GM04503 (cell line): ENCODE data around the gene PLBD1.

Experiments used
- DNase-seq: peaks from one replicate; pipeline ENCODE4 v3.0.0-alpha.2; 2012; ENCODE audit warnings: low read depth

The PLBD1 gene

DNA sequence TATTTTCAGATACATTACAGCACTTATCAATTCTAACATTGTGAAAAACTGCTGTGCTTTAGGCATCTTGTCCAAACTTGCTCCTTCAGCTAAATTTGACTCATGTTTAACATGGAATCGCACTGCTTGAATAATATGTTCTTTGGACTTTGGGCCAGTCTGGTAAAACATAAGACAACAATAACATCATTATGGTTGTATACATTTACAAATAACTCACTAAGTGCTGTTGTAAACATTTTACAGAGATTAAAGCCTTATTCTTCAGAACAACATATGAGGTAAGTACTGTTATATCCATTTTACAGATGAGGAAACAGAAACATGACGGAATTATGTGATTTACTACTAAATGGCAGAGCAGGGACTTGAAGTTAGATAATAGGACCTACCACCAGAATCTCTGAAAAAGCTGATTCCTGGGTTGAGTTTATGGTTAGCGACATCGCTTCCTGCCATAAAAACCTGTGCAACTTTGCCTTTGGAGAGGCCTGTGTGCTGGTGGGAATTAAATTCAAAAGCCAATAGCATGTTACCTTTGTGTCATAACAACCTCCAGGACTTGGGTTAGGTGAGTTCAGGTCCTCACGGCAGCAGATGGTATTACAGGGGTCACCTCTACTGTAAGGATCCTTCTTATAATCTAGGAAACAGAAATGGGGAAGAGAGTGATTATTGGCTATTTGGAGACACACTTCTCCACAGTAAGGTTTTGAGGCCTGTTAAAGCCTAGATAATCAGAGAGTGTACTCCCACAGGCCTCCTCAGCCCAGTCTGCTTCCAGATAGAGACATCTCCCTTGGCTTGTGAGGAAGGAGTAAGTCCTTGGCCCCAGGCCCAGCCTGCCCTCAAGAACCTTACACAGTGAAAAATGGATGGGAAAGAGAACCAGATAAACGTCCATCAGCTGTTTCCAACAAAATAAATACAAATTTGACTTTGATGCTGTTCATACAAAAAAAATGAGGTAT is 61.8 kb downstream of the PLBD1 start:
- DNase-seq = no peak

DNA sequence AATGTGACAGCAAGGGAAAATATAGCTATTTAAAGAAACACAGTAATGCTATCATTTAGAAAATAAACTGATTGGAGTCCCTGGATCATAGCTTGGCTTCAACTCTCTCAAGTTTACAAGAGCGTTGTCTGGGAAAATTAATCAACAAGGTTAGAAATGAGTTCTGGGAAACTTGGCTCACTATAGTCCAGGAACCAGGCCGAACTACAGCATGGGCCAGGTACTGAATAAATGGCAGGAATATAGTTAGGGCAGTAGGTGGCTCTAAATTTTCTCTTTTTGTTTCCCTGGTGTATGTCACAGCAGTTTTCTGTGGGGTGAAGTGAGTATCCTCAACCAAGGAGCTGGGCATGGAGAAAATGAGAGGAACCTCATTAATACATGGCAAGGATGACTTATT is 72.4 kb downstream of the PLBD1 start:
- DNase-seq = no peak

DNA sequence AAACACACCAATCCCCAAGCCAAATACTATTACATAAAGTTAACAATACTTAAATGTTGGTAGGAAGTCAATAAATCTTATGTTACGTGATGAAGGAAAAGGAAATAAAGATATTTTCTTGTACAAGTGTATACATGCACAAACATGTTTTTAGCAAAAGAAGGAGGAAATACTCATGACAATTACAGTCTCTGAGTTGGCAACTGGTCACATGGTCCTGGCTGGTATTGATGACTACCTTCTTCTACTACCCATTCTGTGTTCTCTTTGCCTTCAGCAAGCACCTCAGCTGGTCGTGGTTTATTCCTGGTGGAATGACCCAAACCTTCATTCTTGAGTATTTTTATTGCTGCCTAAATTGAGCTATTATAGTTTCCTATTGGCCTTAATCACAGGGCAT is 84.8 kb downstream of the PLBD1 start:
- DNase-seq = no peak

DNA sequence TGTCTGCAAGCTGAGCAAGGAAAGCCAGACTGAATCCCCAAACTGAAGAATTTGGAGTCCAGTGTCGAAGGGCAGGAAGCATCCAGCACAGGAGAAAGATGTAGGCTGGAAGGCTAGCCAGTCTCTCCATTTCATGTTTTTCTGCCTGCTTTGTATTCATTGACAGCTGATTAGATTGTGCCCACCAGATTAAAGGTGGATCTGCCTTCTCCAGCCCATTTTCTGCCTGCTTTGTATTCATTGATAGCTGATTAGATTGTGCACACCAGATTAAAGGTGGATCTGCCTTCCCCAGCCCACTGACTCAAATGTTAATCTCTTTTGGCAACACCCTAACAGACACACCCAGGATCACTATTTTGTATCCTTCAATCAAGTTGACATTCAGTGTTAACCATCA is 85.3 kb downstream of the PLBD1 start:
- no peak for DNase-seq

DNA sequence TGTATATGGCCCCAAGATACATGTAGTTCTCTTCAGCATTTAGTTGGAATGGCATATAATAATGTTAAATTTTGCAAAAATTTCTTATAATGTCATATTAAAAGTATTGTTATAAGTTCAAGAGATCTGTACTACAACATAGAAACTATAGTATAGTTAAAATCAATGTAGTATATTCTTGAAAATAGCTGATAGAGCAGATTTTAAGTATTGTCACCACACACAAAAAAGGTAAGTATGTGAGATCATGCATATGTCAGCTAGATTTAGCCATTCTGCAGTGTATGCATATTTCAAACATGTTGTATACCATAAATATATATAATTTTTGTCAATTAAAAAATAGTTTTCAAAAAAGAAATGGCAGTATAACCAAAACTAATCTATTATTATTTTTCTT is 86.5 kb downstream of the PLBD1 start:
- no peak for DNase-seq

DNA sequence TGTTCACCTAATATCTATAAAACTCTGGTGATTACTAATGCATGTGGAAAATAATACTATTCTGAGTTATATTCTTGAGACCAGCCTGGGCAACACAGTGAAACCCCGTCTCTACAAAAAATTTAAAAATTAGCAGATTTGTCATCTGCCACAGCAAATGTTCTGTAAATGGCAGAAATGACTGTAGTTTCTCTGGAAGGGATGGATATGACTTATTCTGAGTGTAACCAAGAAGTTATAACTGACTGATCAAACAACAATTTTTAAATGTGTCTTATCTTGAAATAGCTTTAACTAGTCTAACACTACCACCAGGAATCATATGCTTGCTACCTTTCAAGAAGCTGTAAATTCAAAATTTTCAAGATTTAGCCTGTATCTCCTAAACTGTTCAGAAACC is 88.7 kb downstream of the PLBD1 start:
- no peak for DNase-seq

DNA sequence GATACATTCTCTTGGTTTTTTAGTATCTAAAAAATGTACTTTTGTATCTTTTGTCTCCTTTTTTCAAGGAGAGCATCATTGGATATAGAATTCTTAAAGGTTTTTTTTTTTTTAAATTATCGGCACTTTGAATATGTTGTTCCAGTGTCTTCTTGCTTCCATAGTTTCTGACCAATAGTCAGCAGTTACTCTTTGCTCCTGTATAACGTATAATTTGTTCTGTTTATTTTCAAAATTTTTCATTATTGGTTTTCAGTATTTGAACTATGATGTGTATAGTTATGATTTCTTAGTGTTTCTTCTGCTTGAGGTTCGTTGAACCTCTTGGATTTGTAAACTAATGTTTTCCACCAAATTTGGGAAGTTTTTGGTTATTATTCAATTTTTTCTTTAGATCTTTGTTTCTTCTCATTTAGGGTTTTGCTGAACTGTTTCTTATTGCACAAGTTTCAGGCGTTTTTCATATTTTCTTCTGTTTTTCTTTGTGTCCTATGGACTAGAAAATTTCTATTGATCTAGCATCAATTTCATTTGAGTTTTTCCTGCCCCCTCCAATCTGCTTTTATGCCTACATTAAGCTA is 93.9 kb downstream of the PLBD1 start:
- no peak for DNase-seq

DNA sequence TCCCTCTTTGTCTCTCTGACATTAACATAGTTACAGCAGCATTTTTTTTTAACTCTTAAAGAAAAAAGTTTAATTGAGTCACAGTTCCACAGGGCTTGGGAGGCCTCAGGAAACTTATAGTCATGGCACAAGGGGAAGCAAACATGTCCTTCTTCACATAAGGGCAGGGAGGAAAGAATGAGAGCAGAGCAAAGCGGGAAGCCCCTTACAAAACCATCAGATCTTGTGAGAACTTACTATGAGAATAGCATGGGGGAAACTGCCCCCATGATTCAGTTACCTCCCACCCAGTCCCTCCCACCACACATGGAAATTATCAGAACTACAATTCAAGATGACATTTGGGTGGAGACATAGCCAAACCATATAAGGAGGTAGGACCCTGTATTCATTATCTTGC is 96.2 kb downstream of the PLBD1 start:
- no peak for DNase-seq

DNA sequence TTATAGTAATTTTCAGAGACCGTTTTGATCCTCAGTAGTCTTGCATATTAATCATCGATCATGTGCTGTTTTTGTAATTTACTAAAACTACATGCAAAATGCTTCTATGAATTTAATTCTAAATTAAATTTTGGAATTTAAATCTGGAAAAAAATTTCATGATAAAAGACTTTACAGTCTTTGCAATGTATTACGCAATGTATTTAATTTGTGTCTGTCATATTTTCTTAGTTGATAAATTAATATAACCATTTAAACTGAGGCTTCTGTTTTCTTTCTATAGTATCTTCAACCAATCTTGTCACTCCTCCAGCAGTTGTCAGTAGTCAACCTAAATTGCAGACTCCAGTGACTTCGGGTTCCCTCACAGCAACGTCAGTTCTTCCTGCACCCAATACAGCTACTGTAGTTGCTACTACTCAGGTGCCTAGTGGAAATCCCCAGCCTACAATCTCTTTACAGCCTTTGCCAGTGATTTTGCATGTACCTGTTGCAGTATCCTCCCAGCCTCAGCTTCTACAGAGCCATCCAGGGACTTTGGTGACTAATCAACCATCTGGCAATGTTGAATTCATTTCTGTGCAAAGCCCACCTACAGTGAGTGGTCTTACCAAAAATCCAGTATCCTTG is 107.4 kb downstream of the PLBD1 start:
- DNase-seq = no peak

DNA sequence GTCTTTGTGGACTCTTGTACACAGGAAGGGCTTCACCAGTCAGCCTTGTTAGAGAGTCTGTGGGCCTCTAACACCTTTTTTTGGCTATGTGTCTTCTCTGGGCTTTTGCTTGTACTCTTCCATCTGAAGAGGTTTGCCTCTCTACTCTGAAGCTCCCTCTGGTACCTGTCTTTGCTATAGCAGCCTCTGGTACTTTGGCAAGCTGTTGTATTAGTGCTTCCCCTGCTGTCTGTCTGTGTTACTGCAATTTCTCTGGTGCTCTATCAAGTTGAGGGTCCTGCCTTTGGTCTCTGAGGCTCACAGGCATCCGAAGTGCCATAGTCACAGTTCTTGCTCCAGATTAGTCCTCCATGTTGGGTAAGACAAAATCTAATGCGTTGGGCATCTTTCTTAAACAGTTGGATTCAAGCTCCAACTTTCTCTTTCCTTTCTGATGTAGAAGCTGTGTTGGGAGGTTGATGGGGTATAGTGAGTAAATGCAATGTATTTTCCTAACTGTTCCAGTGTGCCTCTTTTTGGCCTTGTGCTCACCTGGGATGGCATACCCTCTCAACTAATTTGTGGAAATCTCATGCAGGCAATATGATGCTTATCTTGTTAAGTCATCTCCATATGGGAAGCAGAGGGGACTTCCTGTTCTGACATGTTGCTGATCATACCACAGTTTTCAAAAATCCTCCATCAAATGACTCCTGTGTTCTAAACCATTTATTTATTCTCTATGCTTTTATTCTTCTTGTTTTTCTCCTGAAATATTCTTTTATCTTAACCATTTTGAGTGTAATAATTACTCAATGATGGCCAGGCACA is 113.4 kb downstream of the PLBD1 start:
- DNase-seq = no peak
